Panc1 (cell line): ENCODE data around the gene MEF2D. TPM values are rescaled to one million over a fixed set of nuclear protein-coding genes. Genes with fewer than 3 reads are reported as not detected.

Experiments
- ATAC-seq: fragments of 200-7000 bp; cut with Tn5 transposase; 2 replicates; pipeline ENCODE4 v1.9.1; 2020; ENCODE audit warnings: mild to moderate bottlenecking, moderate library complexity
- BruUV-seq: library from RNA; stranded (reverse); fragments of 400-500 nt; replicated peaks from 2 replicates; lab custom pipeline; 2021; lab: Mats Ljungman, UMichigan
- CTCF ChIA-PET: fragments of 300-600 bp; sonication (Branson Sonifier 250); formaldehyde crosslinking; loops from one replicate; lab custom pipeline; 2022; ENCODE audit warnings: antibody characterized with exemption; lab: Charles Lee
- POLR2A ChIA-PET: fragments of 300-600 bp; sonication (Branson Sonifier 250); formaldehyde crosslinking; loops from one replicate; lab custom pipeline; 2022; ENCODE audit warnings: antibody characterized with exemption; lab: Charles Lee
- DNase-seq: peaks from one replicate; pipeline ENCODE4 v3.0.0-alpha.2; 2010; ENCODE audit warnings: low read depth, low spot score
- H3K27ac ChIP-seq: 2 replicates; pipeline ENCODE4 v1.5.1; 2011; ENCODE audit warnings: mild to moderate bottlenecking, low read length, inconsistent platforms
- H3K27me3 ChIP-seq: fragments of 200-500 bp; sonication (Bioruptor generic); 2 replicates; pipeline ENCODE4 v1.6.0; 2014; ENCODE audit warnings: low read length, inconsistent platforms; ENCODE audit not compliant: control insufficient read depth, insufficient read depth
- H3K36me3 ChIP-seq: fragments of 200-500 bp; sonication (Bioruptor generic); 2 replicates; pipeline ENCODE4 v1.5.1; 2014; ENCODE audit warnings: inconsistent platforms, mild to moderate bottlenecking, low read length, moderate library complexity; ENCODE audit not compliant: control insufficient read depth, insufficient read depth
- H3K4me1 ChIP-seq: 2 replicates; pipeline ENCODE4 v1.5.1; 2011; ENCODE audit warnings: inconsistent platforms, mild to moderate bottlenecking, low read length, moderate library complexity; ENCODE audit not compliant: control insufficient read depth, insufficient read depth
- H3K4me3 ChIP-seq, 2 experiments: 2 replicates each; pipeline ENCODE4 v1.5.1; 2011 to 2012; ENCODE audit warnings: low read depth in 2 of 2, low read length in 2 of 2, mild to moderate bottlenecking in 2 of 2, inconsistent platforms in 1 of 2, moderate library complexity in 1 of 2
- H3K9me3 ChIP-seq: fragments of 200-500 bp; sonication (Bioruptor generic); 2 replicates; pipeline ENCODE4 v1.5.1; 2014; ENCODE audit warnings: low read depth, mild to moderate bottlenecking, inconsistent platforms, low read length, moderate library complexity; ENCODE audit not compliant: control insufficient read depth, insufficient read depth
- POLR2AphosphoS5 ChIP-seq: IDR thresholded peaks from 2 replicates; pipeline ENCODE4 v1.6.1; 2012; ENCODE audit warnings: mild to moderate bottlenecking, low read depth, low read length, moderate library complexity
- TCF7L2 ChIP-seq: IDR thresholded peaks from 2 replicates; pipeline ENCODE4 v1.6.1; 2011; ENCODE audit warnings: mild to moderate bottlenecking, low read depth, low read length, inconsistent platforms
- in situ Hi-C: cut with HindIII; loops from 2 replicates; pipeline ENCODE4 v1.10.0; 2016; ENCODE audit warnings: low sequenced_read_pairs, low pct_unique_long_range_greater_than_20kb
- intact Hi-C: fragments of 100-400 bp; cut with micrococcal nuclease; formaldehyde crosslinking; loops from one replicate; pipeline ENCODE4 v1.10.0; 2022; ENCODE audit not compliant: unreplicated experiment
- total RNA-seq: library from RNA; stranded (reverse); gene quantifications from one replicate; pipeline ENCODE4 v1.2.1, GENCODE V29; 2021; ENCODE audit not compliant: unreplicated experiment
- TF ChIP-seq, protein P1 (sequence below): fragments of 450-650 bp; IDR thresholded peaks from 2 replicates; pipeline ENCODE4 v1.5.1; 2017; ENCODE audit warnings: mild to moderate bottlenecking
- TF ChIP-seq, protein P2 (sequence below), 2 experiments: IDR thresholded peaks; 2 replicates each; pipeline ENCODE4 v1.6.1; 2011 to 2012; ENCODE audit warnings: low read depth in 2 of 2, control low read depth in 1 of 2, low read length in 1 of 2, mild to moderate bottlenecking in 1 of 2, moderate library complexity in 1 of 2; ENCODE audit not compliant: insufficient read depth in 1 of 2

The MEF2D gene
- total RNA-seq, 1 experiment from 2014 or later, result 30.9 TPM

DNA sequence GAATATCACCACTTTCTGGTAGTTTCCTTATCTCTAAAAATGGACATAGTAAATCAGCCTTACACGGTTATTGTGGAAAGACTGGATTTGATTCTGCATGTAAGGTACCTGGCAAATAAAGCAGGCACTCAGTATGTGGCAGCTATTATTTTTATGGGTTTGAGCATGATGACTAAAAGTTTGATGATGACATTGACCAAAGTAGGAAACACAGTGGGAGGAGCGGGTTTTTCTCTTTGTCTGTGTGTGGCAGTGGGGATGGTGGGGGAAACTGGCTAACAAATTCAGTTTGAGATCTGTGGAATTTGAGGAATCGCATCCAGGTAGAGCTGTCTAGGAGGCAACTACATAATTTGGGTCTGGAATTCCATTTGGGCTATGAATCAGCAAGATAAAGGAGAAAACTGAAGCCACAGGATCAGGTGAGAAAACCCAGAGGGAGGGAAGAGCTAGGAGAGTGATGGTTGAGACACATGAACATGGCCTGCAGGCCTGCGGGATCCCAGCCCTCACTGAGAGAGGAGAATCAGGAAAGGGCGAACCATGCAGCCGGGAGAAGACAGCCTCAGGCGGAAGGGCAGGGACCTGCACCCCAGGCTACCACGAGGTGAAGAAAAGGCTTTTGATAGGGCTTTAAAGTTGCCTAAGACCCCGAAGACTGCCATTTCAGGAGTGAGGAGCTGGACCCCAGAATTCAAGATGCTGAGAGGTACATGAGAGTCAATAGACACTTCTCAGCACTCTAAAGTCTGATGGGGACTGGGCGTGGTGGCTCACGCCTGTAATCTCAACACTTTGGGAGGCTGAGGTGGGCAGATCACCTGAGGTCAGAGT lies 52.2 kb downstream of the MEF2D start:
- POLR2A ChIA-PET, result no interaction called here

DNA sequence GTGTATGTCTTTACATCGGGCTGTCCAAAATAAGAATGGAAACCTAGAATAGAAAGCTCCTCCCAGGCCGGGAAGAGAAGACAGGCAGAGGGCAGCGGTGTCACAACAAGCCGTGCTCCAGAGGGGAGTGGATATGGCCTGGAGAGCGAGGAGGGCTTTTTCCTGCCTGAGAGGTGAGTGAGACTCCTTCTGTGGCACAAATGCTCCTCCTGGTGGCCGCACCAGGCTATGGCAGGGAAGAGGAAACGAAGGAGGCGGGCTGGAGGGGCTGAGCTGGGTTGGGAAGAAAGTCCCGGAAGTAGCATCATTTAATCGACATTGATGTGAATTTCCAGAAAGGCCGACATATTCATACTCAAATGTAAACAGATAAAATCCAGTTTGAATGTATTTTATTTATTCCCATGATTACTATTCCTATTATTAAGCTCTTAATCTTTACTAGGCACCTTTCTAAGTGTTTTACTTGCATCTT lies 54.7 kb downstream of the MEF2D start:
- TF ChIP-seq TCF7L2, result no peak
- TF ChIP-seq, protein P1, sequence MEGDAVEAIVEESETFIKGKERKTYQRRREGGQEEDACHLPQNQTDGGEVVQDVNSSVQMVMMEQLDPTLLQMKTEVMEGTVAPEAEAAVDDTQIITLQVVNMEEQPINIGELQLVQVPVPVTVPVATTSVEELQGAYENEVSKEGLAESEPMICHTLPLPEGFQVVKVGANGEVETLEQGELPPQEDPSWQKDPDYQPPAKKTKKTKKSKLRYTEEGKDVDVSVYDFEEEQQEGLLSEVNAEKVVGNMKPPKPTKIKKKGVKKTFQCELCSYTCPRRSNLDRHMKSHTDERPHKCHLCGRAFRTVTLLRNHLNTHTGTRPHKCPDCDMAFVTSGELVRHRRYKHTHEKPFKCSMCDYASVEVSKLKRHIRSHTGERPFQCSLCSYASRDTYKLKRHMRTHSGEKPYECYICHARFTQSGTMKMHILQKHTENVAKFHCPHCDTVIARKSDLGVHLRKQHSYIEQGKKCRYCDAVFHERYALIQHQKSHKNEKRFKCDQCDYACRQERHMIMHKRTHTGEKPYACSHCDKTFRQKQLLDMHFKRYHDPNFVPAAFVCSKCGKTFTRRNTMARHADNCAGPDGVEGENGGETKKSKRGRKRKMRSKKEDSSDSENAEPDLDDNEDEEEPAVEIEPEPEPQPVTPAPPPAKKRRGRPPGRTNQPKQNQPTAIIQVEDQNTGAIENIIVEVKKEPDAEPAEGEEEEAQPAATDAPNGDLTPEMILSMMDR, result peak; percentile 96
- H3K9me3 ChIP-seq, result no peaks in the 10 kb centered on the region
- intact Hi-C loops (no loop called here), in situ Hi-C loops (no loop called here)
- no peak overlapping the region for H3K27ac ChIP-seq
- H3K36me3 ChIP-seq, result no peaks in the 10 kb centered on the region
- CTCF ChIA-PET, result interaction anchor here (0.5 to 2.8 kb wide), 22 partner anchors 9 to 303 kb away, joined by 3 to 99 read pairs (median 4); no protein-coding TSS in a partner anchor
- H3K4me1 ChIP-seq, result no peaks in the 10 kb centered on the region
- no peak overlapping the region for H3K4me3 ChIP-seq
- ATAC-seq, result peak; percentile 94
- peaks cover 10% of the 10 kb centered on the region for H3K27me3 ChIP-seq
- peak; percentile 67 for DNase-seq
- BruUV-seq, result no TSS peak
- POLR2A ChIA-PET, result interaction anchor here (0.5 to 0.7 kb wide), 3 partner anchors 84 to 167 kb away, joined by 3 to 8 read pairs (median 4); no protein-coding TSS in a partner anchor

More for the DNA sequence above, 52.2 kb downstream of the MEF2D start:
- BruUV-seq, result no TSS peak
- CTCF ChIA-PET, result interaction anchor here (1.5 kb wide), 1 partner anchor 62 kb away, joined by 9 read pairs; no protein-coding TSS in a partner anchor
- no peak overlapping the region for H3K27ac ChIP-seq
- ATAC-seq (no peak), DNase-seq (no peak)
- H3K27me3 ChIP-seq, result 0 out of 2 replicates have a peak, but pooled peaks cover under 1% of the 10 kb centered on the region
- H3K36me3 ChIP-seq, result no peaks in the 10 kb centered on the region
- no peak overlapping the region for H3K4me3 ChIP-seq
- no peaks in the 10 kb centered on the region for H3K9me3 ChIP-seq
- TF ChIP-seq POLR2AphosphoS5, result no peak
- TF ChIP-seq, protein P2, sequence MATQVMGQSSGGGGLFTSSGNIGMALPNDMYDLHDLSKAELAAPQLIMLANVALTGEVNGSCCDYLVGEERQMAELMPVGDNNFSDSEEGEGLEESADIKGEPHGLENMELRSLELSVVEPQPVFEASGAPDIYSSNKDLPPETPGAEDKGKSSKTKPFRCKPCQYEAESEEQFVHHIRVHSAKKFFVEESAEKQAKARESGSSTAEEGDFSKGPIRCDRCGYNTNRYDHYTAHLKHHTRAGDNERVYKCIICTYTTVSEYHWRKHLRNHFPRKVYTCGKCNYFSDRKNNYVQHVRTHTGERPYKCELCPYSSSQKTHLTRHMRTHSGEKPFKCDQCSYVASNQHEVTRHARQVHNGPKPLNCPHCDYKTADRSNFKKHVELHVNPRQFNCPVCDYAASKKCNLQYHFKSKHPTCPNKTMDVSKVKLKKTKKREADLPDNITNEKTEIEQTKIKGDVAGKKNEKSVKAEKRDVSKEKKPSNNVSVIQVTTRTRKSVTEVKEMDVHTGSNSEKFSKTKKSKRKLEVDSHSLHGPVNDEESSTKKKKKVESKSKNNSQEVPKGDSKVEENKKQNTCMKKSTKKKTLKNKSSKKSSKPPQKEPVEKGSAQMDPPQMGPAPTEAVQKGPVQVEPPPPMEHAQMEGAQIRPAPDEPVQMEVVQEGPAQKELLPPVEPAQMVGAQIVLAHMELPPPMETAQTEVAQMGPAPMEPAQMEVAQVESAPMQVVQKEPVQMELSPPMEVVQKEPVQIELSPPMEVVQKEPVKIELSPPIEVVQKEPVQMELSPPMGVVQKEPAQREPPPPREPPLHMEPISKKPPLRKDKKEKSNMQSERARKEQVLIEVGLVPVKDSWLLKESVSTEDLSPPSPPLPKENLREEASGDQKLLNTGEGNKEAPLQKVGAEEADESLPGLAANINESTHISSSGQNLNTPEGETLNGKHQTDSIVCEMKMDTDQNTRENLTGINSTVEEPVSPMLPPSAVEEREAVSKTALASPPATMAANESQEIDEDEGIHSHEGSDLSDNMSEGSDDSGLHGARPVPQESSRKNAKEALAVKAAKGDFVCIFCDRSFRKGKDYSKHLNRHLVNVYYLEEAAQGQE (IDR thresholded peaks at IDR 0.05; ENCODE audit: insufficient read depth in 1 of 2, low read depth in 2 of 2, low read length in 1 of 2), result no peak
- TF ChIP-seq TCF7L2, result no peak
- TF ChIP-seq, protein P1, result no peak
- intact Hi-C loops (no loop called here), in situ Hi-C loops (no loop called here)
- no peaks in the 10 kb centered on the region for H3K4me1 ChIP-seq
